ENCODE results near the gene RBM33.

DNA sequence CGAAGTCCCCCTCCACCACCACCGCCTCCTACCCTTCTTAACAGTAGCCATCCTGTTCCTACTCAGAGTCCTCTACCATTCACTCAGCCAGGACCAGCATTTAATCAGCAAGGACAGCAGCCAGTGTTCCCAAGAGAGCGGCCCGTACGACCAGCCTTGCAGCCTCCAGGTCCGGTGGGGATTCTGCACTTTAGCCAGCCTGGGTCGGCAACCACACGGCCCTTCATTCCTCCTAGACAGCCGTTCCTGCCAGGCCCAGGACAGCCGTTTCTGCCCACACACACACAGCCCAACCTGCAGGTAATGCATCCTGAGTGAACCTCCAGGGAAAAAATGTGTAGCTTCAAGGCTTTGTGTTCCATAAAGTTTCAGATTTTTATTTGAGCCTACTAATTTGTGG is 93.6 kb downstream of the RBM33 start:
- TF ChIP-seq CTCF (conservative IDR thresholded peaks at IDR 0.05), result no peak
- no peak for TF ChIP-seq ZFX (IDR thresholded peaks at IDR 0.05)

Measured in C4-2B (cell line).